SK-N-SH (cell line): ENCODE data around the gene ATL2. TPM values are rescaled to one million over a fixed set of nuclear protein-coding genes. Genes with fewer than 3 reads are reported as not detected.

Experiments
- CTCF ChIA-PET: fragments of 300-600, 350-600 bp; formaldehyde crosslinking; extraction: SDS; loops from one replicate; lab custom pipeline; 2021; lab: Yijun Ruan, JAX
- POLR2A ChIA-PET: fragments of 350-600 bp; sonication (Branson Sonifier 250); formaldehyde crosslinking; extraction: SDS; loops from one replicate; lab custom pipeline; 2020; ENCODE audit warnings: antibody characterized with exemption, inconsistent platforms; lab: Yijun Ruan, JAX
- DNase-seq: peaks from one replicate; pipeline ENCODE4 v3.0.0; 2012
- H2AFZ ChIP-seq: fragments of 200-600 bp; sonication (generic); 2 replicates; pipeline ENCODE4 v1.8.1; 2016; ENCODE audit warnings: antibody characterized with exemption, mild to moderate bottlenecking, low read depth
- H3F3A ChIP-seq: fragments of 200-600 bp; sonication (generic); replicated peaks from 2 replicates; pipeline ENCODE3; 2016; ENCODE audit warnings: antibody characterized with exemption, mild to moderate bottlenecking; ENCODE audit not compliant: insufficient read depth
- H3K27ac ChIP-seq, 2 experiments: fragments of 200-500 bp in 1 of 2; fragments of 200-600 bp in 1 of 2; sonication (Bioruptor generic) in 1 of 2; sonication (generic), shearing (Covaris generic) in 1 of 2; 2 replicates each; pipeline versions ENCODE4 v1.5.1 to v1.6.1; 2014 to 2016; ENCODE audit warnings: low read depth in 2 of 2, inconsistent platforms in 1 of 2, low read length in 1 of 2, mild to moderate bottlenecking in 1 of 2, mixed read lengths in 1 of 2
- H3K27me3 ChIP-seq: fragments of 200-600 bp; sonication (generic), shearing (Covaris generic); 2 replicates; pipeline ENCODE4 v1.6.1; 2016; ENCODE audit warnings: mixed run types; ENCODE audit not compliant: insufficient read depth
- H3K36me3 ChIP-seq, 2 experiments: fragments of 200-500 bp in 1 of 2; fragments of 200-600 bp in 1 of 2; sonication (Bioruptor generic) in 1 of 2; sonication (generic) in 1 of 2; replicated peaks in 1 of 2; 2 replicates each; pipeline versions ENCODE3 to v1.5.1; 2014 to 2016; ENCODE audit warnings: low read length in 1 of 2, mild to moderate bottlenecking in 1 of 2; ENCODE audit not compliant: insufficient read depth in 2 of 2, control insufficient read depth in 1 of 2
- H3K4me1 ChIP-seq, 2 experiments: fragments of 200-500 bp in 1 of 2; fragments of 200-600 bp in 1 of 2; sonication (Bioruptor generic) in 1 of 2; sonication (generic), shearing (Covaris generic) in 1 of 2; 2 replicates each; pipeline versions ENCODE4 v1.5.1 to v1.6.1; 2014 to 2016; ENCODE audit warnings: low read depth in 1 of 2, low read length in 1 of 2, mixed run types in 1 of 2; ENCODE audit not compliant: insufficient read depth in 2 of 2, control insufficient read depth in 1 of 2
- H3K4me2 ChIP-seq: fragments of 200-600 bp; sonication (generic), shearing (Covaris generic); 2 replicates; pipeline ENCODE4 v1.6.1; 2017; ENCODE audit warnings: mixed run types
- H3K4me3 ChIP-seq, 2 experiments: fragments of 200-500 bp in 1 of 2; fragments of 200-600 bp in 1 of 2; sonication (Bioruptor generic) in 1 of 2; sonication (generic), shearing (Covaris generic) in 1 of 2; 2 replicates each; pipeline versions ENCODE4 v1.5.1 to v1.8.1; 2014 to 2016; ENCODE audit warnings: low read depth in 2 of 2, inconsistent platforms in 1 of 2, low read length in 1 of 2, mild to moderate bottlenecking in 1 of 2, mixed read lengths in 1 of 2, moderate library complexity in 1 of 2
- H3K79me2 ChIP-seq: fragments of 200-600 bp; sonication (generic); 2 replicates; pipeline ENCODE4 v1.8.1; 2017; ENCODE audit warnings: mild to moderate bottlenecking; ENCODE audit not compliant: insufficient read depth
- H3K9ac ChIP-seq: fragments of 200-600 bp; sonication (generic); 2 replicates; pipeline ENCODE4 v1.6.1; 2017; ENCODE audit warnings: mixed run types
- H3K9me2 ChIP-seq: fragments of 200-600 bp; sonication (generic); 2 replicates; pipeline ENCODE4 v1.6.1; 2017; ENCODE audit warnings: mixed run types
- H3K9me3 ChIP-seq: fragments of 200-600 bp; sonication (generic); 2 replicates; pipeline ENCODE4 v1.6.1; 2017; ENCODE audit warnings: mixed run types, mild to moderate bottlenecking, moderate library complexity
- H4K20me1 ChIP-seq: fragments of 200-600 bp; sonication (generic); 2 replicates; pipeline ENCODE4 v1.6.1; 2017; ENCODE audit warnings: mild to moderate bottlenecking, mixed run types; ENCODE audit not compliant: insufficient read depth
- ELF1 ChIP-seq: IDR thresholded peaks from 2 replicates; pipeline ENCODE4 v1.4.0; 2012
- EZH2phosphoT487 ChIP-seq: fragments of 200-600 bp; sonication (generic); IDR thresholded peaks from 2 replicates; pipeline ENCODE4 v1.6.1; 2017; ENCODE audit warnings: low read depth, mixed run types, mild to moderate bottlenecking, antibody characterized with exemption, moderate library complexity, borderline replicate concordance
- FOSL2 ChIP-seq: IDR thresholded peaks from 2 replicates; pipeline ENCODE4 v1.4.0; 2012; ENCODE audit warnings: low read depth, mild to moderate bottlenecking, moderate library complexity, borderline replicate concordance
- FOXM1 ChIP-seq: IDR thresholded peaks from 2 replicates; pipeline ENCODE4 v1.4.0; 2012; ENCODE audit warnings: low read depth, mild to moderate bottlenecking
- GATA2 ChIP-seq: sonication (generic); formaldehyde crosslinking; IDR thresholded peaks from 2 replicates; pipeline ENCODE4 v1.5.0; 2020; ENCODE audit warnings: mild to moderate bottlenecking, missing genetic modification reagents
- JUND ChIP-seq: IDR thresholded peaks from 2 replicates; pipeline ENCODE4 v1.4.0; 2012
- MAX ChIP-seq: IDR thresholded peaks from 2 replicates; pipeline ENCODE4 v1.4.0; 2012; ENCODE audit warnings: low read depth
- MXI1 ChIP-seq: IDR thresholded peaks from 2 replicates; pipeline ENCODE4 v1.6.1; 2012; ENCODE audit warnings: mild to moderate bottlenecking, low read depth, low read length, improper control_type of control experiment
- NFIC ChIP-seq: IDR thresholded peaks from 2 replicates; pipeline ENCODE4 v1.4.0; 2012; ENCODE audit warnings: borderline replicate concordance
- NRF1 ChIP-seq: IDR thresholded peaks from 2 replicates; pipeline ENCODE4 v1.6.1; 2012; ENCODE audit warnings: low read depth, mild to moderate bottlenecking, low read length
- PBX3 ChIP-seq: IDR thresholded peaks from 2 replicates; pipeline ENCODE4; 2012
- POLR2AphosphoS5 ChIP-seq: IDR thresholded peaks from 2 replicates; pipeline ENCODE4 v1.6.1; 2012; ENCODE audit warnings: low read depth, low read length
- RAD21 ChIP-seq: IDR thresholded peaks from 2 replicates; pipeline ENCODE4 v1.6.1; 2012; ENCODE audit warnings: mild to moderate bottlenecking, low read length
- RCOR1 ChIP-seq: fragments of 150-350 bp; IDR thresholded peaks from 2 replicates; pipeline ENCODE4 v1.6.1; 2017; ENCODE audit warnings: antibody characterized with exemption, low read length
- RFX5 ChIP-seq: IDR thresholded peaks from 2 replicates; pipeline ENCODE4 v1.6.1; 2012; ENCODE audit warnings: mild to moderate bottlenecking, improper control_type of control experiment, low read length
- SMC3 ChIP-seq: IDR thresholded peaks from 2 replicates; pipeline ENCODE4 v1.6.1; 2012; ENCODE audit warnings: low read depth, low read length, improper control_type of control experiment
- TAF1 ChIP-seq: IDR thresholded peaks from 2 replicates; pipeline ENCODE4 v1.6.1; 2012; ENCODE audit warnings: low read depth, mild to moderate bottlenecking, low read length, moderate library complexity, borderline replicate concordance
- TCF12 ChIP-seq: IDR thresholded peaks from 2 replicates; pipeline ENCODE4 v1.4.0; 2012
- TEAD4 ChIP-seq: IDR thresholded peaks from 2 replicates; pipeline ENCODE4 v1.4.0; 2012; ENCODE audit warnings: mild to moderate bottlenecking, borderline replicate concordance; ENCODE audit not compliant: insufficient read depth
- ZBTB33 ChIP-seq: IDR thresholded peaks from 2 replicates; pipeline ENCODE4 v1.4.0; 2012; ENCODE audit warnings: low read depth, borderline replicate concordance
- WGBS: methylation state at CpG from one replicate; pipeline ENCODE4 v1.1.6; 2017; ENCODE audit warnings: low lambda C conversion rate; 5-methylcytosine and 5-hydroxymethylcytosine counted together
- polyA plus RNA-seq, 3 experiments: library from polyadenylated mRNA; depleted of rRNA; stranded (reverse); fragments of >200 nt; gene quantifications; 2 replicates each; pipeline ENCODE4 v1.2.3, GENCODE V29; 2012
- TF ChIP-seq, protein P1 (sequence below): fragments of 200-600 bp; sonication (generic); IDR thresholded peaks from 2 replicates; pipeline ENCODE4 v1.6.1; 2017; ENCODE audit warnings: antibody characterized with exemption, mild to moderate bottlenecking, moderate library complexity

Gene ATL2
- polyA plus RNA-seq, 1 of the 3 experiments (the other 2 are of a cell fraction) = 55.8 TPM

DNA sequence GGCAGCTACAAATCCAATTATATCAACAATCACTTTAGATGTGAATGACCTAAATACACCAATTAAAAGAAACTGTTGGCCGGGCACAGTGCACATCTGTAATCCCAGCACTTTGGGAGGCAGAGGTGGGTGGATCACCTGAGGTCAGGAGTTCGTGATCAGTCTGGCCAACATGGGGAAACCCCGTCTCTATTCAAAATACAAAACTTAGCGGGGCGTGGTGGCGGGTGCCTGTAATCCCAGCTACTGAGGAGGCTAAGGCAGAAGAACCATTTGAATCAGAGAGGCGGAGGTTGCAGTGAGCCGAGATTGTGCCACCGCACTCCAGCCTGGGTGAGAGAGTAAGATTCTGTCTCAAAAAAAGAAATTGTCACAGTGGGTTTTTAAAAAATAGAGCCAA, 49.5 kb downstream of the ATL2 start (continued):
- no peak for TF ChIP-seq EZH2phosphoT487
- no peak for TF ChIP-seq RAD21
- TF ChIP-seq ELF1 = no peak
- TF ChIP-seq MAX = no peak
- no peak for TF ChIP-seq FOSL2

DNA sequence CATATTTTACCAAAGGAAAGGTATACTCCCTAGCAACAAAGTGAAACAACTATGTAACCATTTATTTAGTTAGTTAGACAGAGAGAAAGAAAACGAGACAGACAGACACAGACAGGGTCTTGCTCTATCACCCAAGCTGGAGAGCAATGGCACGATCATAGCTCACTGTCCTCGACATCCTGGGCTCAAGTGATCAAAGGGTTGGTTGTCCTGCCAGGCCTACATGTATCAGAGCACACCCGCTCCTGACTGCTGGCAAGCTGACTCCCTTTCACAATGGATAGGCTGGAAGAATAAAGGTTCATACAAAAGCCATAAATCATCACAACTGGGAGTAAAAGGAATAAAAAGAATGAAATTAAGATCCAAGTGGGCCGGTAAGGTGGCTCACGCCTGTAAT, 53.5 kb downstream of the ATL2 start:
- no peak for TF ChIP-seq ELF1
- TF ChIP-seq, protein P1, sequence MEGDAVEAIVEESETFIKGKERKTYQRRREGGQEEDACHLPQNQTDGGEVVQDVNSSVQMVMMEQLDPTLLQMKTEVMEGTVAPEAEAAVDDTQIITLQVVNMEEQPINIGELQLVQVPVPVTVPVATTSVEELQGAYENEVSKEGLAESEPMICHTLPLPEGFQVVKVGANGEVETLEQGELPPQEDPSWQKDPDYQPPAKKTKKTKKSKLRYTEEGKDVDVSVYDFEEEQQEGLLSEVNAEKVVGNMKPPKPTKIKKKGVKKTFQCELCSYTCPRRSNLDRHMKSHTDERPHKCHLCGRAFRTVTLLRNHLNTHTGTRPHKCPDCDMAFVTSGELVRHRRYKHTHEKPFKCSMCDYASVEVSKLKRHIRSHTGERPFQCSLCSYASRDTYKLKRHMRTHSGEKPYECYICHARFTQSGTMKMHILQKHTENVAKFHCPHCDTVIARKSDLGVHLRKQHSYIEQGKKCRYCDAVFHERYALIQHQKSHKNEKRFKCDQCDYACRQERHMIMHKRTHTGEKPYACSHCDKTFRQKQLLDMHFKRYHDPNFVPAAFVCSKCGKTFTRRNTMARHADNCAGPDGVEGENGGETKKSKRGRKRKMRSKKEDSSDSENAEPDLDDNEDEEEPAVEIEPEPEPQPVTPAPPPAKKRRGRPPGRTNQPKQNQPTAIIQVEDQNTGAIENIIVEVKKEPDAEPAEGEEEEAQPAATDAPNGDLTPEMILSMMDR = no peak
- TF ChIP-seq MAX = no peak
- TF ChIP-seq RCOR1 = no peak
- no peak for TF ChIP-seq SMC3
- no peak for TF ChIP-seq TAF1
- TF ChIP-seq TCF12 = no peak
- no peak for TF ChIP-seq GATA2 (CRISPR knock-in tag)
- no peak for TF ChIP-seq PBX3
- no peak for TF ChIP-seq JUND
- TF ChIP-seq RAD21 = no peak
- TF ChIP-seq NRF1 = no peak
- no peak for TF ChIP-seq ZBTB33
- no peak for TF ChIP-seq TEAD4
- TF ChIP-seq POLR2AphosphoS5 = no peak
- no peak for TF ChIP-seq FOXM1
- no peak for TF ChIP-seq RFX5
- no peak for TF ChIP-seq MXI1
- TF ChIP-seq NFIC = no peak
- H3K79me2 ChIP-seq = peaks cover 54% of the 10 kb centered on the region
- H3K36me3 ChIP-seq = peaks cover 0 to 16% of the 10 kb centered on the region in 2 experiments
- no peaks in the 10 kb centered on the region for H3K9me2 ChIP-seq
- ChIA-PET CTCF (interaction anchor here (1.0 to 16.7 kb wide), 3 partner anchors 8 to 185 kb away, joined by 3 to 206 read pairs (median 4); no protein-coding TSS in a partner anchor), POLR2A (interaction anchor here (0.6 kb wide), 1 partner anchor 37 kb away, joined by 4 read pairs; no protein-coding TSS in a partner anchor)
- H3K9me3 ChIP-seq = 0 out of 2 replicates have a peak, but pooled peaks cover 2% of the 10 kb centered on the region
- H3K27ac ChIP-seq = no peak overlapping the region
- 96% methylated on average over 6 of the region's 6 CpGs for WGBS
- DNase-seq = no peak
- no peak overlapping the region for H2AFZ ChIP-seq
- H3K27me3 ChIP-seq = no peaks in the 10 kb centered on the region
- no peak overlapping the region for H3K9ac ChIP-seq
- no peaks in the 10 kb centered on the region for H4K20me1 ChIP-seq
- no peaks in the 10 kb centered on the region for H3F3A ChIP-seq
- H3K4me3 ChIP-seq = no peak overlapping the region
- no peaks in the 10 kb centered on the region; a peak in 3 of 4 replicates for H3K4me1 ChIP-seq
- H3K4me2 ChIP-seq = no peak overlapping the region
